ENCODE measurements around the gene STBD1.

- peak; percentile 42 for TF ChIP-seq CTCF (conservative IDR thresholded peaks at IDR 0.05; ENCODE audit: low read depth, low read length)
- no peak for TF ChIP-seq MXI1 (IDR thresholded peaks at IDR 0.05; ENCODE audit: borderline replicate concordance, low read depth, low read length)
- TF ChIP-seq POLR2A (IDR thresholded peaks at IDR 0.05; ENCODE audit: low read depth, low read length): no peak
- TF ChIP-seq RAD21 (IDR thresholded peaks at IDR 0.05; ENCODE audit: low read length): peak; percentile 18; the same call in 1 of the 2 replicates
- no peak for TF ChIP-seq MAZ (IDR thresholded peaks at IDR 0.05; ENCODE audit: borderline replicate concordance, low read depth, low read length)
Measured at GRCh38 chr4:76306882-76307659, 538 bp downstream of the STBD1 start.

All from IMR-90 (cell line).